H9 (cell line): ENCODE measurements around the gene GLP2R. TPM values are rescaled to one million over a fixed set of nuclear protein-coding genes. Genes with fewer than 3 reads are reported as not detected.

Experiments used
- DNase-seq: peaks from one replicate; pipeline ENCODE4 v3.0.0-alpha.2; 2017
- H2AFZ ChIP-seq: one replicate; pipeline ENCODE4 v1.6.1; 2013; ENCODE audit warnings: mild to moderate bottlenecking, low read length, control low read depth, moderate library complexity
- H2AK5ac ChIP-seq: 2 replicates; pipeline ENCODE4 v1.6.1; 2013; ENCODE audit warnings: low read length, control low read depth, mixed read lengths; ENCODE audit not compliant: insufficient read length
- H2BK120ac ChIP-seq: one replicate; pipeline ENCODE4 v1.6.1; 2013; ENCODE audit warnings: low read depth, mild to moderate bottlenecking, low read length, control low read depth, inconsistent platforms; ENCODE audit not compliant: poor library complexity, severe bottlenecking
- H2BK12ac ChIP-seq: 2 replicates; pipeline ENCODE4 v1.6.1; 2013; ENCODE audit warnings: low read length, control low read depth, mixed read lengths, low read depth; ENCODE audit not compliant: insufficient read length
- H2BK15ac ChIP-seq: 2 replicates; pipeline ENCODE4 v1.6.1; 2013; ENCODE audit warnings: low read depth, low read length, control low read depth
- H2BK20ac ChIP-seq: one replicate; pipeline ENCODE4 v1.6.1; 2013; ENCODE audit warnings: low read depth, mild to moderate bottlenecking, low read length, control low read depth, inconsistent platforms; ENCODE audit not compliant: poor library complexity, severe bottlenecking
- H2BK5ac ChIP-seq: 2 replicates; pipeline ENCODE4 v1.6.1; 2013; ENCODE audit warnings: low read length, control low read depth, mixed read lengths; ENCODE audit not compliant: insufficient read length
- H3K14ac ChIP-seq: 2 replicates; pipeline ENCODE4 v1.6.1; 2013; ENCODE audit warnings: low read length, control low read depth; ENCODE audit not compliant: insufficient read depth
- H3K18ac ChIP-seq: 2 replicates; pipeline ENCODE4 v1.6.1; 2013; ENCODE audit warnings: low read depth, mild to moderate bottlenecking, mixed read lengths, low read length, control low read depth; ENCODE audit not compliant: insufficient read length
- H3K23ac ChIP-seq: 2 replicates; pipeline ENCODE4 v1.6.1; 2013; ENCODE audit warnings: low read length, control low read depth, mixed read lengths, low read depth; ENCODE audit not compliant: insufficient read length
- H3K23me2 ChIP-seq: 2 replicates; pipeline ENCODE4 v1.6.1; 2013; ENCODE audit warnings: low read depth, mild to moderate bottlenecking, mixed read lengths, low read length, control low read depth; ENCODE audit not compliant: insufficient read length, poor library complexity, severe bottlenecking
- H3K27ac ChIP-seq: 2 replicates; pipeline ENCODE4 v1.5.1; 2013; ENCODE audit warnings: low read length, control low read depth, mixed read lengths, low read depth; ENCODE audit not compliant: insufficient read length
- H3K27me3 ChIP-seq: 2 replicates; pipeline ENCODE4 v1.6.1; 2013; ENCODE audit warnings: low read length, control low read depth, inconsistent platforms; ENCODE audit not compliant: insufficient read depth
- H3K4ac ChIP-seq: 2 replicates; pipeline ENCODE4 v1.6.1; 2013; ENCODE audit warnings: low read depth, mild to moderate bottlenecking, control low read depth, inconsistent platforms, low read length, moderate library complexity
- H3K4me1 ChIP-seq: 2 replicates; pipeline ENCODE4 v1.6.1; 2013; ENCODE audit warnings: low read length, control low read depth, inconsistent platforms; ENCODE audit not compliant: insufficient read depth
- H3K4me2 ChIP-seq: 2 replicates; pipeline ENCODE4 v1.6.1; 2013; ENCODE audit warnings: low read length, control low read depth, mixed read lengths; ENCODE audit not compliant: insufficient read length, insufficient read depth
- H3K56ac ChIP-seq: 2 replicates; pipeline ENCODE4 v1.6.1; 2013; ENCODE audit warnings: low read depth, mild to moderate bottlenecking, mixed read lengths, low read length, control low read depth; ENCODE audit not compliant: insufficient read length
- H3K79me1 ChIP-seq: 2 replicates; pipeline ENCODE4 v1.6.1; 2013; ENCODE audit warnings: low read depth, mild to moderate bottlenecking, moderate library complexity, low read length, control low read depth, inconsistent platforms; ENCODE audit not compliant: insufficient read depth, poor library complexity, severe bottlenecking
- H3K79me2 ChIP-seq: 2 replicates; pipeline ENCODE4 v1.6.1; 2013; ENCODE audit warnings: low read length, control low read depth, inconsistent platforms; ENCODE audit not compliant: insufficient read depth
- H3K9ac ChIP-seq: 2 replicates; pipeline ENCODE4 v1.6.1; 2013; ENCODE audit warnings: low read length, control low read depth, mixed read lengths; ENCODE audit not compliant: insufficient read length; ENCODE audit errors: extremely low read depth
- H3K9me3 ChIP-seq: one replicate; pipeline ENCODE4 v1.6.1; 2013; ENCODE audit warnings: low read depth, low read length, inconsistent platforms; ENCODE audit not compliant: control insufficient read depth
- H3T11ph ChIP-seq: one replicate; pipeline ENCODE4 v1.6.1; 2013; ENCODE audit warnings: mild to moderate bottlenecking, low read length, control low read depth, inconsistent platforms
- H4K20me1 ChIP-seq: one replicate; pipeline ENCODE4 v1.6.1; 2013; ENCODE audit not compliant: control insufficient read depth, insufficient read length, insufficient read depth
- H4K5ac ChIP-seq: 2 replicates; pipeline ENCODE4 v1.6.1; 2013; ENCODE audit warnings: low read depth, mild to moderate bottlenecking, mixed read lengths, low read length, control low read depth; ENCODE audit not compliant: insufficient read length
- H4K8ac ChIP-seq: replicated peaks from 2 replicates; pipeline ENCODE4 v1.6.1; 2013; ENCODE audit warnings: low read length, control low read depth, mixed read lengths, low read depth; ENCODE audit not compliant: insufficient read length
- H4K91ac ChIP-seq: 2 replicates; pipeline ENCODE4 v1.6.1; 2013; ENCODE audit warnings: low read depth, mild to moderate bottlenecking, moderate library complexity, mixed read lengths, low read length, control low read depth; ENCODE audit not compliant: insufficient read length
- H3K27ac Mint-ChIP-seq, 3 experiments: 2 replicates in 2 of 3; 3 replicates in 1 of 3; pipeline ENCODE4 v1.8.0; 2020 to 2021; ENCODE audit warnings: mixed read lengths in 3 of 3, mild to moderate bottlenecking in 1 of 3, moderate library complexity in 1 of 3
- H3K27me3 Mint-ChIP-seq: 2 replicates; pipeline ENCODE4 v1.8.0; 2021; ENCODE audit warnings: low read depth, mild to moderate bottlenecking, moderate library complexity, mixed read lengths
- H3K36me3 Mint-ChIP-seq, 3 experiments: 2 replicates in 2 of 3; 3 replicates in 1 of 3; pipeline ENCODE4 v1.8.0; 2020 to 2021; ENCODE audit warnings: low read depth in 3 of 3, mixed read lengths in 3 of 3; ENCODE audit not compliant: insufficient read depth in 1 of 3
- H3K4me1 Mint-ChIP-seq, 2 experiments: 2 replicates each; pipeline ENCODE4 v1.8.0; 2020; ENCODE audit warnings: mixed read lengths in 2 of 2
- H3K4me3 Mint-ChIP-seq, 2 experiments: 2 replicates in 1 of 2; 3 replicates in 1 of 2; pipeline ENCODE4 v1.8.0; 2020 to 2021; ENCODE audit warnings: mild to moderate bottlenecking in 2 of 2, mixed read lengths in 2 of 2, moderate library complexity in 1 of 2
- H3K9me3 Mint-ChIP-seq, 2 experiments: 2 replicates in 1 of 2; 3 replicates in 1 of 2; pipeline ENCODE4 v1.8.0; 2020; ENCODE audit warnings: mild to moderate bottlenecking in 2 of 2, mixed read lengths in 2 of 2, moderate library complexity in 1 of 2
- whole genome bisulfite sequencing: extraction: QIAGEN DNeasy Blood & Tissue Kit; methylation state at CpG from one replicate; pipeline ENCODE4 v1.1.7; 2013; ENCODE audit warnings: missing lambda C conversion rate, low lambda C conversion rate, mixed read lengths; ENCODE audit not compliant: insufficient read length; ENCODE audit errors: extremely low coverage; 5-methylcytosine and 5-hydroxymethylcytosine counted together
- total RNA-seq: library from RNA; stranded (reverse); gene quantifications from 2 replicates; pipeline ENCODE4 v1.2.1, GENCODE V29; 2021
- TF ChIP-seq, protein P1 (sequence below): fragments of 200-600 bp; sonication (generic); conservative IDR thresholded peaks from 3 replicates; pipeline ENCODE4 v1.8.0; 2021; ENCODE audit warnings: antibody characterized with exemption, mild to moderate bottlenecking

Gene GLP2R
- total RNA-seq, 1 experiment from 2014 or later: not detected

DNA sequence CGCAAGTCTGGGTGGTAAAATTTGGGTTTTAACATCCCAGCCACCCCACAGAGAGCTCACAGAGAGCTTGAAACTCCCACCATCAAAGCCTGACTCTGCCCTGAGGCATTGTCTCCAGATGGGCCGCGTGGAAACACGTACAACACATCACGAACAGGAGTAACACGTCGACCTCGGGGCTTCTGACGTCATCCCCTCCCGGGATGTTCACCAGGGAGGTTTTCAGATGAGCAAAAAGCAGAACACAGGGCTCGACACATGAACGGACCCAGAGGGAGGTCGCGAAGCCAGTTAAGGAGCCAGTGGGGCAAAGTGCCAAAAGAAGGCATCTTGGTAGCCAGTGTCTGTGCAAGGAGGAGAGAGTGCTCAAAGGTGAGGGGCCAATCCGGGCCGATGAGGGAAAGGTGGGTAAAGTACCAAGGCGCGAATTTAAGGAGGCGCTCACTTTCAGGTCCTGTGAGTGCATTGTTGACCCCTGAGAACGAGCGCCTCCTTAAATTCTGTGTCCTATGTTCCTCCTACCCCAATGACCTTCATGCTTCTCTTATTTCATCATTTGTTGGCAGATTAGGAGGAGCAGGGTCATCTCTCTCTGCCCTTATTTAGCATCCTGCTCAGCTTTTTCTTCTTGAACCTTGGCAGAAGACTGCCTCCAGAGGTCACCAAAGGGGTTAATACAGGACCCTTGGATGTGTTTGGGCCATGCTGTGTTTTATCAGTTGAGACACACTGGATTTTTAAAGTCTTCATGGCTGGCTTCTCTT, 73.7 kb downstream of the GLP2R start:
- Histone ChIP-seq H3K27me3 (no peaks in the 10 kb centered on the region; the same call in 1 of the 2 replicates), H4K20me1 (no peaks in the 10 kb centered on the region), H2BK12ac (no peak overlapping the region), H2BK5ac (no peak overlapping the region), H4K8ac (no peak overlapping the region), H2BK120ac (no peak overlapping the region), H3K14ac (no peak overlapping the region), H2BK20ac (no peak overlapping the region), H3K23me2 (no peaks in the 10 kb centered on the region), H3K79me2 (no peaks in the 10 kb centered on the region), H4K91ac (no peak overlapping the region), H3K9me3 (no peaks in the 10 kb centered on the region), H3K56ac (no peak overlapping the region), H2AFZ (no peak overlapping the region), H3K18ac (no peak overlapping the region), H2AK5ac (no peak overlapping the region), H3K4ac (no peak overlapping the region), H4K5ac (no peak overlapping the region), H3T11ph (no peak overlapping the region), H2BK15ac (no peak overlapping the region), H3K4me2 (no peak overlapping the region), H3K4me1 (no peaks in the 10 kb centered on the region), H3K27ac (no peak overlapping the region), H3K79me1 (no peaks in the 10 kb centered on the region), H3K23ac (no peak overlapping the region), H3K9ac (no peak overlapping the region)
- TF ChIP-seq, protein P1, sequence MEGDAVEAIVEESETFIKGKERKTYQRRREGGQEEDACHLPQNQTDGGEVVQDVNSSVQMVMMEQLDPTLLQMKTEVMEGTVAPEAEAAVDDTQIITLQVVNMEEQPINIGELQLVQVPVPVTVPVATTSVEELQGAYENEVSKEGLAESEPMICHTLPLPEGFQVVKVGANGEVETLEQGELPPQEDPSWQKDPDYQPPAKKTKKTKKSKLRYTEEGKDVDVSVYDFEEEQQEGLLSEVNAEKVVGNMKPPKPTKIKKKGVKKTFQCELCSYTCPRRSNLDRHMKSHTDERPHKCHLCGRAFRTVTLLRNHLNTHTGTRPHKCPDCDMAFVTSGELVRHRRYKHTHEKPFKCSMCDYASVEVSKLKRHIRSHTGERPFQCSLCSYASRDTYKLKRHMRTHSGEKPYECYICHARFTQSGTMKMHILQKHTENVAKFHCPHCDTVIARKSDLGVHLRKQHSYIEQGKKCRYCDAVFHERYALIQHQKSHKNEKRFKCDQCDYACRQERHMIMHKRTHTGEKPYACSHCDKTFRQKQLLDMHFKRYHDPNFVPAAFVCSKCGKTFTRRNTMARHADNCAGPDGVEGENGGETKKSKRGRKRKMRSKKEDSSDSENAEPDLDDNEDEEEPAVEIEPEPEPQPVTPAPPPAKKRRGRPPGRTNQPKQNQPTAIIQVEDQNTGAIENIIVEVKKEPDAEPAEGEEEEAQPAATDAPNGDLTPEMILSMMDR: peak; percentile 13; the same call in 1 of the 3 replicates
- no CpG with 5 or more reads among the region's 21 CpGs for WGBS
- Mint-ChIP-seq H3K36me3 (no peaks in the 10 kb centered on the region), H3K9me3 (no peaks in the 10 kb centered on the region), H3K27ac (no peak overlapping the region; a peak in 1 of 7 replicates), H3K4me1 (peaks cover 5 to 29% of the 10 kb centered on the region in 2 experiments; a peak in 3 of 4 replicates), H3K27me3 (peaks cover 6% of the 10 kb centered on the region), H3K4me3 (no peak overlapping the region; a peak in 1 of 5 replicates)
- DNase-seq: no peak
